ENCODE data around the gene HECTD1. TPM values are rescaled to one million over a fixed set of nuclear protein-coding genes. Genes with fewer than 3 reads are reported as not detected.
A peak's percentile ranks its signal among the peaks of the same experiment; 100 is the strongest.
"Not testable (repeated sequence)": the region's sequence is repeated elsewhere in the genome, so short reads cannot be mapped to it uniquely, and the experiment has no call there.

The HECTD1 gene
- total RNA-seq, 4 donors from 2014 or later: 252 to 382 (median 289) TPM

- Histone ChIP-seq H3K27me3 (no peaks in the 10 kb centered on the region), H3K4me1 (peaks cover 0 to 6% of the 10 kb centered on the region in 2 donors), H3K9me3 (no peaks in the 10 kb centered on the region), H3K36me3 (no peaks in the 10 kb centered on the region), H3K27ac (no peak overlapping the region), H3K4me3 (replicated peaks in 1 of 3) (no peak overlapping the region)
- no peak for DNase-seq
- TF ChIP-seq CTCF (IDR thresholded peaks at IDR 0.05) (no peak), POLR2A (IDR thresholded peaks at IDR 0.05) (no peak)
- intact Hi-C loops (cut with DNase I): no loop called here
- WGBS, 2 donors: 78 to 97% methylated on average over 3 of the region's 3 CpGs
Observed at GRCh38 chr14:31232081-31232480, 24.5 kb upstream of the HECTD1 start.

- WGBS, 2 donors: 94 to 97% methylated on average over 2 of the region's 2 CpGs
- H3K27me3 ChIP-seq; intact Hi-C loops (cut with DNase I); H3K36me3 ChIP-seq; H3K4me1 ChIP-seq; H3K27ac ChIP-seq; H3K4me3 ChIP-seq (replicated peaks in 1 of 3); H3K9me3 ChIP-seq; DNase-seq: not testable (repeated sequence)
Observed at GRCh38 chr14:31231272-31231671, 23.7 kb upstream of the HECTD1 start.

- Histone ChIP-seq H3K27ac (no peak overlapping the region), H3K9me3 (no peaks in the 10 kb centered on the region), H3K27me3 (no peaks in the 10 kb centered on the region), H3K4me3 (replicated peaks in 1 of 3) (no peak overlapping the region), H3K4me1 (peaks cover 0 to 6% of the 10 kb centered on the region in 2 donors), H3K36me3 (no peaks in the 10 kb centered on the region)
- no peak for DNase-seq
- TF ChIP-seq CTCF (IDR thresholded peaks at IDR 0.05) (no peak), POLR2A (IDR thresholded peaks at IDR 0.05) (no peak)
- WGBS, 2 donors: 91 to 93% methylated on average over 1 of the region's 1 CpG
- intact Hi-C loops (cut with DNase I): no loop called here
Observed at GRCh38 chr14:31230573-31230958, 23.0 kb upstream of the HECTD1 start.

GRCh38 chr14:31229638-31230572, 22.3 kb upstream of the HECTD1 start:
- 74 to 76% methylated on average over 17 of the region's 17 CpGs for WGBS, 2 donors
- Histone ChIP-seq H3K9me3 (no peaks in the 10 kb centered on the region), H3K27ac (no peak overlapping the region), H3K36me3 (no peaks in the 10 kb centered on the region), H3K4me3 (replicated peaks in 1 of 3) (no peak overlapping the region), H3K27me3 (no peaks in the 10 kb centered on the region), H3K4me1 (peaks cover 0 to 6% of the 10 kb centered on the region in 2 donors)
- peak in 1 of 2 donors; percentile 6 for DNase-seq
- intact Hi-C loops (cut with DNase I): no loop called here
- no peak for TF ChIP-seq POLR2A (IDR thresholded peaks at IDR 0.05)
- no peak for TF ChIP-seq CTCF (IDR thresholded peaks at IDR 0.05)

- no peaks in the 10 kb centered on the region for H3K9me3 ChIP-seq
- H3K4me3 ChIP-seq (replicated peaks in 1 of 3): no peak overlapping the region
- no peak for DNase-seq
- intact Hi-C loops (cut with DNase I): no loop called here
- no peaks in the 10 kb centered on the region for H3K27me3 ChIP-seq
- H3K36me3 ChIP-seq: no peaks in the 10 kb centered on the region
- TF ChIP-seq POLR2A (IDR thresholded peaks at IDR 0.05) (no peak), CTCF (IDR thresholded peaks at IDR 0.05) (no peak)
- peaks cover 0 to 6% of the 10 kb centered on the region in 2 donors for H3K4me1 ChIP-seq
- H3K27ac ChIP-seq: no peak overlapping the region
Observed at GRCh38 chr14:31229009-31229408, 21.4 kb upstream of the HECTD1 start.

All from thyroid gland (tissue), 4 donors.